Cardiac muscle cell (in vitro differentiated cells and primary cell): Measurements from ENCODE around the gene GH2. TPM values are rescaled to one million over a fixed set of nuclear protein-coding genes. Genes with fewer than 3 reads are reported as not detected.
"Not testable (repeated sequence)": the region's sequence is repeated elsewhere in the genome, so short reads cannot be mapped to it uniquely, and the experiment has no call there.

Experiments used
- DNase-seq, 2 donors: peaks; one replicate each; pipeline versions ENCODE4 v3.0.0 to v3.0.0-alpha.2; 2010 to 2017; ENCODE audit warnings: low read depth in 1 of 2, low spot score in 1 of 2
- H3K27ac ChIP-seq: fragments of 200-600 bp; sonication (generic); 2 replicates; pipeline ENCODE4 v1.5.1; 2016
- H3K27me3 ChIP-seq: fragments of 200-600 bp; sonication (generic); 2 replicates; pipeline ENCODE4 v1.6.0; 2016; ENCODE audit warnings: control low read depth
- H3K36me3 ChIP-seq: fragments of 200-600 bp; sonication (generic); 2 replicates; pipeline ENCODE4 v1.5.1; 2016; ENCODE audit warnings: control low read depth
- H3K4me1 ChIP-seq: fragments of 200-600 bp; sonication (generic); 2 replicates; pipeline ENCODE4 v1.8.1; 2017; ENCODE audit warnings: low read depth, mild to moderate bottlenecking, mixed run types
- H3K4me3 ChIP-seq: fragments of 200-600 bp; sonication (generic); 2 replicates; pipeline ENCODE4 v1.5.1; 2016; ENCODE audit warnings: mild to moderate bottlenecking
- H3K9me3 ChIP-seq: fragments of 200-600 bp; sonication (generic); 2 replicates; pipeline ENCODE4 v1.5.1; 2017; ENCODE audit warnings: low read depth, mild to moderate bottlenecking, control low read depth
- polyA plus RNA-seq: library from polyadenylated mRNA; unstranded; fragments of >200 nt; fragmentation: Nextera tagmentation; extraction: Ambion mirVana; gene quantifications from 2 replicates; pipeline ENCODE4 v1.2.1, GENCODE V29; 2016
- total RNA-seq: library from RNA; depleted of rRNA; stranded (reverse); fragments of >200 nt; gene quantifications from 2 replicates; pipeline ENCODE4 v1.2.3, GENCODE V29; 2016
- TF ChIP-seq, protein P1 (sequence below): IDR thresholded peaks from 2 replicates; pipeline ENCODE4 v1.5.1; 2012; ENCODE audit warnings: low read depth, mild to moderate bottlenecking, low read length

Gene GH2
- total and polyA plus RNA-seq, 2 experiments from 2014 or later: 0.35 TPM; not detected in 1

GRCh38 chr17:63927464-63928171 is 45.9 kb upstream of the GH2 start:
- Histone ChIP-seq H3K36me3 (no peaks in the 10 kb centered on the region), H3K27me3 (no peaks in the 10 kb centered on the region), H3K27ac (no peak overlapping the region), H3K9me3 (no peaks in the 10 kb centered on the region), H3K4me1 (no peaks in the 10 kb centered on the region), H3K4me3 (no peak overlapping the region)
- TF ChIP-seq, protein P1, sequence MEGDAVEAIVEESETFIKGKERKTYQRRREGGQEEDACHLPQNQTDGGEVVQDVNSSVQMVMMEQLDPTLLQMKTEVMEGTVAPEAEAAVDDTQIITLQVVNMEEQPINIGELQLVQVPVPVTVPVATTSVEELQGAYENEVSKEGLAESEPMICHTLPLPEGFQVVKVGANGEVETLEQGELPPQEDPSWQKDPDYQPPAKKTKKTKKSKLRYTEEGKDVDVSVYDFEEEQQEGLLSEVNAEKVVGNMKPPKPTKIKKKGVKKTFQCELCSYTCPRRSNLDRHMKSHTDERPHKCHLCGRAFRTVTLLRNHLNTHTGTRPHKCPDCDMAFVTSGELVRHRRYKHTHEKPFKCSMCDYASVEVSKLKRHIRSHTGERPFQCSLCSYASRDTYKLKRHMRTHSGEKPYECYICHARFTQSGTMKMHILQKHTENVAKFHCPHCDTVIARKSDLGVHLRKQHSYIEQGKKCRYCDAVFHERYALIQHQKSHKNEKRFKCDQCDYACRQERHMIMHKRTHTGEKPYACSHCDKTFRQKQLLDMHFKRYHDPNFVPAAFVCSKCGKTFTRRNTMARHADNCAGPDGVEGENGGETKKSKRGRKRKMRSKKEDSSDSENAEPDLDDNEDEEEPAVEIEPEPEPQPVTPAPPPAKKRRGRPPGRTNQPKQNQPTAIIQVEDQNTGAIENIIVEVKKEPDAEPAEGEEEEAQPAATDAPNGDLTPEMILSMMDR: no peak
- no peak for DNase-seq

- H3K27ac ChIP-seq: no peak overlapping the region
- no peak overlapping the region for H3K4me3 ChIP-seq
- TF ChIP-seq, protein P1: no peak
- no peaks in the 10 kb centered on the region for H3K27me3 ChIP-seq
- H3K9me3 ChIP-seq: no peaks in the 10 kb centered on the region
- no peaks in the 10 kb centered on the region for H3K4me1 ChIP-seq
- no peak for DNase-seq
- no peaks in the 10 kb centered on the region for H3K36me3 ChIP-seq
Observed at GRCh38 chr17:63926164-63926563, 44.4 kb upstream of the GH2 start.

GRCh38 chr17:63925615-63926014 is 43.9 kb upstream of the GH2 start:
- TF ChIP-seq, protein P1: no peak
- no peaks in the 10 kb centered on the region for H3K27me3 ChIP-seq
- no peak overlapping the region for H3K27ac ChIP-seq
- no peak for DNase-seq
- no peaks in the 10 kb centered on the region for H3K4me1 ChIP-seq
- no peaks in the 10 kb centered on the region for H3K36me3 ChIP-seq
- no peaks in the 10 kb centered on the region for H3K9me3 ChIP-seq
- H3K4me3 ChIP-seq: no peak overlapping the region

GRCh38 chr17:63922402-63922801 is 40.7 kb upstream of the GH2 start:
- H3K9me3 ChIP-seq, H3K4me1 ChIP-seq, H3K4me3 ChIP-seq, H3K27me3 ChIP-seq, H3K36me3 ChIP-seq, DNase-seq, H3K27ac ChIP-seq: not testable (repeated sequence)

- H3K4me1 ChIP-seq, DNase-seq, H3K27ac ChIP-seq, H3K9me3 ChIP-seq, H3K36me3 ChIP-seq, H3K27me3 ChIP-seq, H3K4me3 ChIP-seq: not testable (repeated sequence)
Observed at GRCh38 chr17:63920779-63921178, 39.0 kb upstream of the GH2 start.

DNA sequence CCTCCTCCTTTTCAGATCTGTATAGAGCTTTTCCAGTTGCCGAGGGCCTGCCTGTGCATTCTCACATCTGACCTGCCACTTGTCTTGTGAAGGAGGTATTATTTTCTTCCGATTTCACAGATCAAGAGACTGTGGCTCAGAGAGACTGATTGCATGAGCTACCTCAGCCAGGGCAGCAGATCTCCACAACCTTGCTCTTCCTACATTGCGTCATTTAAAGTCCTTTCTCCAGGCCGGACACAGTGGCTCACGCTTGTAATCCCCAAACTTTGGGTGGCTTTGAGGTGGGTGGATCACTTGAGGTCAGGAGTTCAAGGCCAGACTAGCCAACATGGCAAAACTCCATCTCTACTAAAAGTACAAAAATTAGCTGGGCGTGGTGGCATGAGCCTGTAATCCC is 38.3 kb upstream of the GH2 start:
- H3K27me3 ChIP-seq, H3K27ac ChIP-seq, DNase-seq, H3K4me3 ChIP-seq, H3K36me3 ChIP-seq, H3K9me3 ChIP-seq, H3K4me1 ChIP-seq: not testable (repeated sequence)

GRCh38 chr17:63919311-63919723 is 37.6 kb upstream of the GH2 start:
- TF ChIP-seq, protein P1: peak; percentile 92
- H3K4me3 ChIP-seq: no peak overlapping the region

DNA sequence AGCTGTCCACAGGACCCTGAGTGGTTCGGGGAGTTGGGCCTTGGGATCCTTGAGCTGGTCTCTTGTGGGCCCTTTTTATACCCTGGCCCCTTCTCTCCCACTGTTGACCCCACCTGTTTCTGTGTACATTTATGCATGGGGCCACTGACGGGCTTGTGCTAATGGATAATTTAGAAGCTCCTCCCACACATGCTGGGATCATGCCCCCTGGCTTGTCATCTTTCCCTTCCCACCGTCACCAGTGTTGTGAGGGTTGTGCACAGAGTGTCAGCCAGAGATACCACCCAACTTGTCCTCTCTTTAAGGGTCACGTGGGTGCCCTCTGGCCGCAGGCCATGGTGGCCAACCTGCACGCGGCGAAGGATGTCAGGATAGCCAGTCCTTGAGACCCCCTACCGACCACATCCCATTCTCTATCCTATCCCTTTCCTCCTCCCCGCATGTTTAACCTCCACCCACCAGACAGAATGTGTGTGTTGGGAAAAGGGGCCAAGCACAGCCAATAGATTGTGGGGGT is 37.1 kb upstream of the GH2 start, which contains the start of gene GH1:
Gene GH1, minus strand, starts transcription at position 51 of the 517 bp plus-strand sequence. CDS start 63 bp downstream, outside the sequence.
- not testable (repeated sequence) for H3K27me3 ChIP-seq

More at GRCh38 chr17:63919311-63919723, 37.6 kb upstream of the GH2 start:
- Histone ChIP-seq H3K9me3 (no peaks in the 10 kb centered on the region), H3K36me3 (no peaks in the 10 kb centered on the region), H3K4me1 (no peaks in the 10 kb centered on the region), H3K27ac (no peak overlapping the region), H3K27me3 (peaks cover under 1% of the 10 kb centered on the region)
- DNase-seq: peak; percentile 61 to 73

More for the DNA sequence above, 37.1 kb upstream of the GH2 start, which contains the start of gene GH1:
- not testable (repeated sequence) for H3K9me3 ChIP-seq, DNase-seq, H3K4me3 ChIP-seq, H3K27ac ChIP-seq, H3K4me1 ChIP-seq, H3K36me3 ChIP-seq
